Right atrium auricular region (tissue), 2 donors: ENCODE results near the gene NDUFS3. TPM values are rescaled to one million over a fixed set of nuclear protein-coding genes. Genes with fewer than 3 reads are reported as not detected.

Experiments
- DNase-seq: peaks from one replicate; pipeline ENCODE4 v3.0.0-alpha.2; 2019; ENCODE audit warnings: low spot score
- H3K27ac ChIP-seq, 2 donors: fragments of 200-600 bp; sonication (generic); 1 replicate in 1 of 2; 2 replicates in 1 of 2; pipeline ENCODE4 v1.5.1; 2016 to 2019
- H3K27me3 ChIP-seq, 2 donors: fragments of 200-600 bp; sonication (generic); one replicate each; pipeline versions ENCODE4 v1.5.1 to v1.6.0; 2017 to 2019
- H3K36me3 ChIP-seq: fragments of 200-600 bp; sonication (generic); one replicate; pipeline ENCODE4 v1.5.1; 2016
- H3K4me1 ChIP-seq, 2 donors: fragments of 200-600 bp; sonication (generic); one replicate each; pipeline versions ENCODE4 v1.5.1 to v1.6.0; 2017 to 2019
- H3K4me3 ChIP-seq, 2 donors: fragments of 200-600 bp; sonication (generic); 1 replicate in 1 of 2; 2 replicates in 1 of 2; pipeline ENCODE4 v1.5.1; 2017 to 2019; ENCODE audit warnings: mild to moderate bottlenecking in 1 of 2, moderate library complexity in 1 of 2
- H3K9me3 ChIP-seq, 2 donors: fragments of 200-600 bp; sonication (generic); one replicate each; pipeline ENCODE4 v1.5.1; 2019
- total RNA-seq, 2 donors: library from RNA; depleted of rRNA; stranded (reverse); fragments of >200 nt; gene quantifications; one replicate each; pipeline ENCODE4 v1.1.0, GENCODE V29; 2016
- TF ChIP-seq, protein P1 (sequence below), 2 donors: fragments of 200-600 bp; sonication (generic); IDR thresholded peaks; one replicate each; pipeline ENCODE4 v1.5.1; 2019; ENCODE audit warnings: antibody characterized with exemption in 2 of 2

Gene NDUFS3
- total RNA-seq, 2 donors from 2014 or later = 93.4 to 125 TPM

- Histone ChIP-seq H3K4me1 (peaks cover 0 to 4% of the 10 kb centered on the region in 2 donors), H3K4me3 (no peak within 1 kb of the TSS), H3K36me3 (peaks cover 39% of the 10 kb centered on the region), H3K9me3 (no peaks in the 10 kb centered on the region), H3K27ac (no peak within 1 kb of the TSS), H3K27me3 (peaks cover 3 to 4% of the 10 kb centered on the region in 2 donors)
- TF ChIP-seq, protein P1, sequence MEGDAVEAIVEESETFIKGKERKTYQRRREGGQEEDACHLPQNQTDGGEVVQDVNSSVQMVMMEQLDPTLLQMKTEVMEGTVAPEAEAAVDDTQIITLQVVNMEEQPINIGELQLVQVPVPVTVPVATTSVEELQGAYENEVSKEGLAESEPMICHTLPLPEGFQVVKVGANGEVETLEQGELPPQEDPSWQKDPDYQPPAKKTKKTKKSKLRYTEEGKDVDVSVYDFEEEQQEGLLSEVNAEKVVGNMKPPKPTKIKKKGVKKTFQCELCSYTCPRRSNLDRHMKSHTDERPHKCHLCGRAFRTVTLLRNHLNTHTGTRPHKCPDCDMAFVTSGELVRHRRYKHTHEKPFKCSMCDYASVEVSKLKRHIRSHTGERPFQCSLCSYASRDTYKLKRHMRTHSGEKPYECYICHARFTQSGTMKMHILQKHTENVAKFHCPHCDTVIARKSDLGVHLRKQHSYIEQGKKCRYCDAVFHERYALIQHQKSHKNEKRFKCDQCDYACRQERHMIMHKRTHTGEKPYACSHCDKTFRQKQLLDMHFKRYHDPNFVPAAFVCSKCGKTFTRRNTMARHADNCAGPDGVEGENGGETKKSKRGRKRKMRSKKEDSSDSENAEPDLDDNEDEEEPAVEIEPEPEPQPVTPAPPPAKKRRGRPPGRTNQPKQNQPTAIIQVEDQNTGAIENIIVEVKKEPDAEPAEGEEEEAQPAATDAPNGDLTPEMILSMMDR (IDR thresholded peaks at IDR 0.05) = no peak
- no peak for DNase-seq
These were observed 7.4 kb downstream of the NDUFS3 start, which contains the start of gene FAM180B for GRCh38 chr11:47586098-47586855. TSS of gene FAM180B (plus strand) at chr11:47586678. CDS start at chr11:47586769, 91 bp downstream.

DNA sequence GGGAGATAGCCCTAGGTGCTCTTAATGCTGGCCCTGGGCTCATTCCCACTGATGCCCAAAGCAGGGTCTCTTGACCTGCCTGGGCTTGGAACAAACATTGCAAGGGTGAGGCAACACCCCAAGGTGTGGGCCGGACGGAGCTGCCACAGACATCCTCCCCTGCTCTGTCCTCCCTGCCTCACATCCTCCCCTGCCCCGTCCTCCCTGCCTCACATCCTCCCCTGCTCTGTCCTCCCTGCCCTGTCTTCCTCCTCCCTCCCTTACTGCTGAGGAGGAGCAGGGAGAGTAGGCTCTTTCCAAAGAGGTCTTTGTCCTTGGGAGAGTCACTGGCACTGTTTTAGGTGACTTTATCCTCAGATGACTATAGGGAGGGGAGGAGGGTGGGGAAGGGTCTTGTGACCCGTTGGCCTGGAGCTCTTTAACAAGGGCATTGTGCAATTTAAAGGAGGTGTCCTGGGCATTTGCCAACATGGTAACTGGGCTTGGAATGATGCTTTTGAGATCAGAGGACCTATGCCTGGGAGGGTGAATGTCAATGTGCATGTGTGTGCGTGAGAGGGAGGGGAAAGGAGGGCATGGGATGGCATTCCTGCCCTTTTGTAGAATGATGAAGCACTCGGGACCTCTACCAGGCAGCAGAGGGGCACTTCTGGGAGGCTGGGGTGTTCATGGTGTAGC lies 8.3 kb downstream of the NDUFS3 start:
- Histone ChIP-seq H3K27ac (no peak overlapping the region), H3K9me3 (no peaks in the 10 kb centered on the region), H3K4me1 (peaks cover 0 to 4% of the 10 kb centered on the region in 2 donors), H3K36me3 (peaks cover 30% of the 10 kb centered on the region), H3K27me3 (peaks cover 3 to 4% of the 10 kb centered on the region in 2 donors), H3K4me3 (no peak overlapping the region)
- DNase-seq = no peak
- TF ChIP-seq, protein P1 (IDR thresholded peaks at IDR 0.05) = no peak

- peaks cover 0 to 4% of the 10 kb centered on the region in 2 donors for H3K4me1 ChIP-seq
- DNase-seq = no peak
- H3K9me3 ChIP-seq = no peaks in the 10 kb centered on the region
- H3K27ac ChIP-seq = no peak overlapping the region
- H3K4me3 ChIP-seq = no peak overlapping the region
- peaks cover 5 to 6% of the 10 kb centered on the region in 2 donors for H3K27me3 ChIP-seq
- TF ChIP-seq, protein P1 (IDR thresholded peaks at IDR 0.05) = no peak
- H3K36me3 ChIP-seq = peaks cover 24% of the 10 kb centered on the region
These were observed 9.0 kb downstream of the NDUFS3 start for GRCh38 chr11:47587723-47588326.

- peaks cover 0 to 13% of the 10 kb centered on the region in 2 donors for H3K4me1 ChIP-seq
- H3K36me3 ChIP-seq = peaks cover 11% of the 10 kb centered on the region
- peaks cover 11 to 13% of the 10 kb centered on the region in 2 donors for H3K27me3 ChIP-seq
- no peaks in the 10 kb centered on the region for H3K9me3 ChIP-seq
- H3K27ac ChIP-seq = no peak overlapping the region
- TF ChIP-seq, protein P1 (IDR thresholded peaks at IDR 0.05) = no peak
- no peak for DNase-seq
- H3K4me3 ChIP-seq = peak overlapping the region; percentile 13 to 25
These were observed 10.2 kb downstream of the NDUFS3 start for GRCh38 chr11:47589118-47589517.

- no peaks in the 10 kb centered on the region for H3K9me3 ChIP-seq
- DNase-seq = no peak
- H3K27ac ChIP-seq = no peak overlapping the region
- H3K4me3 ChIP-seq = peak overlapping the region; percentile 13 to 25
- peaks cover 0 to 17% of the 10 kb centered on the region in 2 donors for H3K4me1 ChIP-seq
- peaks cover 14 to 16% of the 10 kb centered on the region in 2 donors for H3K27me3 ChIP-seq
- H3K36me3 ChIP-seq = peaks cover 6% of the 10 kb centered on the region
- TF ChIP-seq, protein P1 (IDR thresholded peaks at IDR 0.05) = no peak
These were observed 10.7 kb downstream of the NDUFS3 start for GRCh38 chr11:47589584-47589976.
